Measurements from ENCODE around the gene PRKCE.
A peak's percentile ranks its signal among the peaks of the same experiment; 100 is the strongest.

PRKCE gene

GRCh38 chr2:45617496-45617895 is 34.0 kb upstream of the PRKCE start:
- H3K4me3 ChIP-seq (ENCODE audit: low read length): no peak overlapping the region
- no peak for TF ChIP-seq CTCF (IDR thresholded peaks at IDR 0.05; ENCODE audit: insufficient read depth, low read depth, low read length, missing control alignments)
- DNase-seq (ENCODE audit: low read depth): no peak

GRCh38 chr2:45622336-45623075 is 29.0 kb upstream of the PRKCE start:
- H3K4me3 ChIP-seq (ENCODE audit: low read length): no peak overlapping the region
- DNase-seq (ENCODE audit: low read depth): no peak
- TF ChIP-seq CTCF (IDR thresholded peaks at IDR 0.05; ENCODE audit: insufficient read depth, low read depth, low read length, missing control alignments): no peak

GRCh38 chr2:45623098-45623497 is 28.4 kb upstream of the PRKCE start:
- no peak overlapping the region for H3K4me3 ChIP-seq (ENCODE audit: low read length)
- no peak for TF ChIP-seq CTCF (IDR thresholded peaks at IDR 0.05; ENCODE audit: insufficient read depth, low read depth, low read length, missing control alignments)
- DNase-seq (ENCODE audit: low read depth): no peak

- DNase-seq (ENCODE audit: low read depth): peak; percentile 24
- TF ChIP-seq CTCF (IDR thresholded peaks at IDR 0.05; ENCODE audit: insufficient read depth, low read depth, low read length, missing control alignments): no peak
- H3K4me3 ChIP-seq (ENCODE audit: low read length): no peak overlapping the region
Measured at GRCh38 chr2:45625824-45626223, 25.7 kb upstream of the PRKCE start.

GRCh38 chr2:45626387-45627221 is 24.9 kb upstream of the PRKCE start:
- TF ChIP-seq CTCF (IDR thresholded peaks at IDR 0.05; ENCODE audit: insufficient read depth, low read depth, low read length, missing control alignments): no peak
- no peak overlapping the region for H3K4me3 ChIP-seq (ENCODE audit: low read length)
- DNase-seq (ENCODE audit: low read depth): no peak

- H3K4me3 ChIP-seq (ENCODE audit: low read length): no peak overlapping the region
- no peak for DNase-seq (ENCODE audit: low read depth)
- no peak for TF ChIP-seq CTCF (IDR thresholded peaks at IDR 0.05; ENCODE audit: insufficient read depth, low read depth, low read length, missing control alignments)
Measured at GRCh38 chr2:45627911-45628310, 23.6 kb upstream of the PRKCE start.
